NCI-H1930 (cell line): ENCODE measurements around the gene ECHS1.
"Not testable (repeated sequence)": the region's sequence is repeated elsewhere in the genome, so short reads cannot be mapped to it uniquely, and the experiment has no call there.

Experiments used
- DNase-seq, 2 experiments: peaks; one replicate each; lab custom pipeline; 2025; lab: John Stamatoyannopoulos, UW

ECHS1 gene

DNA sequence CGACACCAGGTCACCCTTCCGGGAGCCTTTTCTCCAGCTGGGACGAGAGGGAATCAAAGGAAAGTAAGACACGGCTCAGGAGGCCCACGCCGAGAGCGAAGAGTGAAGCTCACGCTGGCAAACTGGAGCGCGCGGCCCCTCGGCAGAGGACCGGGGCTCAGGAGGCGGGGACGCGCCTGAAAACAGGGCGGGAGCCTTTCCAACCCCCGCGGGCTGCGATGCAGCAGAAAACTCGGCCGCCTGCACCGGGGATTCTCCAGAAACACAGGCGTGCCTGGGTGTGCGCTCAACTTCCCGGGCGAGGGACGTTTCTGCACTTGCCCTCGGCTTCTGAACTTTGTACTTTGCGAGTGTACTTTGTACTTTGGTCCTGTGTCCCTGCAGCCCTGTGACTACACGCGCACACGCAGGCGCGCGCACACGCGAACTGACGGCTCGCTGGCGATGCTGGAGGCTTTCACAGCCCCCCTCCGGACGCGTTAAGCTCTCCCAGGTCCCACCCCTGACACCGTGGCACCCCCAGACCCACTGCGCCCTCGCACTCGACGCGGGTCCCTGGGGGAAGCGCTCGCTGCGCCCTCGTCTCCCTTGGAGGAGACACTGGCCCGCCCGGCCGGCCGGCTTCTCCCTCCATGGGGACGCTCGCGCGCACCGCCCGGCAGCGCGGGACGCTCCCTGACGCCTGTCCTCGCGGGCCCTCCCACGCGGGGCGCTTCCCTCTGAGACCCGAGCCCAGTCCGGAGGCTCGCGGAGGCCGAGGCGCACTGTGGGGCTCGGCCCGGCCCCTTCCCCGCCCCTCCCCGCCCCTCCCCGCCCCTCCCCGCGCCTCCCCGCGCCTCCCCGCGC lies 5.3 kb upstream of the ECHS1 start:
- no peak for DNase-seq

GRCh38 chr10:133377818-133378250 lies 4.7 kb upstream of the ECHS1 start:
- no peak for DNase-seq

DNA sequence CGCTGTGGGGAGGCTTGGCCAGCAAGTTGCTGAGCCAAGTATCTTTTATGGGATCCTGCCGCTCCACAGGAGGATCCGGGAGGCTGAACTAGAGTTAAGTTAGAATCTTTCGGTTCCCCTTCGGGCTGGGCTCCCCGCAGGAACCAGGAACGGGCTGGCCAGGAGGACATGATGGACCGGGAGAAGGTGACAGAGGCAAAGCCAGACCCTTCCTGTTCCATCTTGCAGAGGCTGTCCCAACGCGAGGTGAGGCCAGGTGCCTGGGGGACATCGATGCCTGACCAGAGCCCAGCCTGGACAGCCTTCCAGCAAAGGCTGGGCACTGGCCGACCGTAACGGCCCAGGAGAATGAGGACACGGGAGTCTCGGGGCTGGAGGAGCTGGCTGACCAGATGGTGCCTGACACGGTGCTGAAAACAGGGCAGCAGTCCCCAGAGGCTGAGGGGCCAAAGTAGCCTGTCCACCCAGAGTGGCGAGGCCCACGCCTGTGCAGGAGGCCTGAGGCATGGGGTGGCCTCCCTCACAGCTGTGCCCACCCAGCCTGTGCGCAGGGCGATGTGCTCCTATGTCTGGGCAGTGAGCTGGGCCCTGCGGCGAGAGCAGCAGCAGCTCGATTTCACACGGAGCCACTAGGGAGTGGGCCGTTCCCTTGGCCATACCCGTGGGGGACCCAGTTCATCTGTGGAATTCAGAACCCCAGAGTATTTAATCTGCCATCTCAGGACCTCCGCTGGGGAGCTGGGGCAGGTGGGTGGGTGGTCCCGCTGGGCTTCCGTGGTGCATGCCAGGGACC lies 4.1 kb upstream of the ECHS1 start:
- no peak for DNase-seq

GRCh38 chr10:133376183-133376582 lies 3.0 kb upstream of the ECHS1 start:
- not testable (repeated sequence) for DNase-seq

DNA sequence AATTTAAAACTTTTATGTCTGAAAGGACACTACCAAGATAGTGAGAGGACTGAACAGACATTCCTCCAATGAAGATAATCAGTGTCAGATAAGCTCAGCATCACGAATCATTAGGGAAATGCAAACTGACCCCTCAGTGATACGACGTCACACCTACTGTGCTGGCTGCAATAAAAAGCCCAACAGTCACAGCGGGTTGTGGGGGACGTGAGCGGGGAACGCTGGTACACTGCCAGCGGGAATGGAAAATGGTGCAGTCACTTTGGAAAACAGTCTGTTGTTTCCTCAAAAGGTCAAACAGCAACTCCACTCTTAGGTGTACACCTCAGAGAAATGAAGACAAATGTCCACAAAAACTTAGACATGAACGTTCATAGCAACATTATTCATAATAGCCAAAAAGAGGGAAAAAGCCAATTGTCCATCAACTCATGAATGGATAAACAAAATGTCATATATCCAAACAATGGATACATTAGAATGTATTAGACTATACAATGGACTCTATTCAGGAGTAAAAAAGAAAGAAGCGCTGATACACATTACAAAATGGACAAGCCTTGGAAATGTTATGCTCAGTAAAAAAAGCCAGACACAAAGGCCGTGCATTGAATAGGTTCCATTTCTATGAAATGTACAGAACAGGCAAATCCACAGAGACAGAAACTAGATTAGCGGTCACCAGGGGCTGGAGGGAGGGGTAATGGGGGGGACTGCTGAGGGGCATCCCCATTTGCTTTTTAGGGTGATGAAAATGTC lies 2.4 kb upstream of the ECHS1 start:
- DNase-seq: no peak

- DNase-seq: no peak
Observed at GRCh38 chr10:133372507-133372906, 647 bp downstream of the ECHS1 start.

GRCh38 chr10:133370030-133370786 lies 2.9 kb downstream of the ECHS1 start:
- no peak for DNase-seq

DNA sequence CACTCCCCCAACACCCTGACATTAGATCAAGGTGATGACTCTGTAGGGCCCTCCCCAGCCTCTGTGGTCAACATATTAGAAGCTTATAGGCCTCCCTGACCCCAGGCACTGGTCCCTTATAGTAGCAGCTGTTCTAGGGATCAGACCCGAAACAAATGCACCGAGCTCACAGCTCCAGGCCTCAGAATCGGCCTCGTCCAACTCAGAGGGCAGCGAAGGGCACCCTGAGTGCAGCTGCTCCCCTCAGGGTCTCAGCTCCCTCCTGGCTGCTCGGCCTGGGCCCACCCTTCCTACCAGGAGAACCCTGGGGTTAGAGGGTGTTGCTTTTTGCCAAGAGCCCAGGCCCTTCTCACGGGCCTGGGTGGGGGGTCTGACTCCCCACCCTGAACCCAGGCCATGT lies 5.0 kb downstream of the ECHS1 start:
- no peak for DNase-seq

- not testable (repeated sequence) for DNase-seq
Observed at GRCh38 chr10:133367461-133367860, 5.7 kb downstream of the ECHS1 start.

- DNase-seq: no peak
Observed at GRCh38 chr10:133366751-133367150, 6.4 kb downstream of the ECHS1 start.

- no peak for DNase-seq
Observed at GRCh38 chr10:133366130-133366478, 7.0 kb downstream of the ECHS1 start.

DNA sequence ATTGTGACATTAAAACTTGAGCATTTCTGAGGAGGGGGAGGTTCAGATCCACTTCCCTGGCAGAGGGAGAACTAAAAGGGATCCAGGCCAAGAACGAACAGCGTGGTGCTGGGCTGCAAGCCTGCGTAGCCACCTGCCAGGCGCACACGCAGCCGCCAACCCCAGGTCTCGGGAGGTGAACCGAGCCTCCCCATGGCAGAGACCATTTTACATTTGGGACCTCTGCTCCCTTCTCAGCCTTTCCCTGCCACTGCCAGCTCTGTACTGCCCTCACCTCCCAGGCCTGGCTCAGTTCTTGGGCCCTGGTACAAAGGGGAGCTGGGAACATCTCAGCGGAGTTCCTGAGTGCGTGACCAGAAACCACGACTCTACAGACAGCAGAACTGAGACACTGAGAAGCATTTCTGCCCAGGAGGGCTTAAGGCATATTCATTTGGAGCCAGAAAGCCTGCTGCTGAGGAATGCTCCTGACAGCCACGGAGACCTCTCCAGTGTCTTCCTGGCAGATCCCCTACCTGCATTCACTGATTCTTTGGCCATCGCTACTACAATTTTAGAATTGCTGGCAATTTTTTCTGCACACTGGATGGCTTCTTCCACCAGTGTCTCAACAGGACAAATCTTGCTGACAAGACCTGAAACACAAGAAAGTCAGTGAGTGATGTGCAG lies 7.6 kb downstream of the ECHS1 start:
- no peak for DNase-seq

- no peak for DNase-seq
Observed at GRCh38 chr10:133364645-133365431, 8.3 kb downstream of the ECHS1 start.

DNA sequence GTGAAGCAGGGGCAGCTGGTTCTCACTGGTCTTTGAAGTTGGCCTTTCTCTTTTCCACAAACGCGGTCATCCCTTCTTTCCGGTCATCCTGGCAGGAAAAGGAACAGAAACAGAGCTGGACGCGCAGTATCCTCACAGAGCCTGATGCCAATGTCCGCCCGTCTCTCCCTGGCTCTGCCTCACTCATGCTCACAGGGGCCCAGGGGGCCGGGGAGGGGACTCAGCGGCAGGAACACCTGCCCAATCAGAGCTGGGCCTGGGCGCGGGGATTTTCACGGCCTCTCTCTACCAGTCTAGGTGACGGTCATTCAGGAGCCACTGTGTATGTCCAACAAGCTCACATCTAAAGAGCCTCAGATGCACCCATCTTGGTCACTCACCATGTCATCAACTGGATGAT lies 10.3 kb downstream of the ECHS1 start:
- DNase-seq: no peak

DNA sequence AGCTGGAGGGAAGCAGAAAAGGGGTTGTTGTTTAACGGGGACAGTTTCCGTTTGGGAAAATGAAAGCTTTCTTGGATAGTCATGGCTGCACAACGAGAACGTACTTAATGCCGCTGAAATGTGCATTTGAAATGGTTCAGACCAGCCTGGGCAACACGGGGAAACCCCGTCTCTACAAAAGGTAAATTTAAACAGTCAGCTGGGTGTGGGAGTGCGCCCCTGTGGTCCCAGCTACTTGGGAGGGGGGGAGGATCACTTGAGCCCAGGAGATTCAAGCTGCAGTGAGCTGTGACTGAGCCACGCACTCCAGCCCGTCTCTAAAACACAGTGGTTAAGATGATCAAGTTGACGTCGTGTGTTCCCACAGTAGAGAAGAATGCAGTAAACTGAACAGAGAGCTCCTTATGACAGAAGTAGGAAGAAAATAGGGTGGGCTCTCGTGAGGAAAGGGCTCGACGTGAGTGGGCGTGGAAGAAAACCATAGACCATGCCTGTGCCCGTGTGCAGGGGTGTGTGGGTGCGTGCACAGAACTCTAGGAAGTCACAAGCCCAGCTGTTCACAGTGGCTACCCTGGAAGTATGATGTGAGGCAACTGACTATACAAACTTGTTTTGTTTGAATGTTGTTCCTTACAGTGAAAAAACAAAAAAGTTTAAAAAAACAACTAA lies 11.2 kb downstream of the ECHS1 start:
- DNase-seq: no peak

DNA sequence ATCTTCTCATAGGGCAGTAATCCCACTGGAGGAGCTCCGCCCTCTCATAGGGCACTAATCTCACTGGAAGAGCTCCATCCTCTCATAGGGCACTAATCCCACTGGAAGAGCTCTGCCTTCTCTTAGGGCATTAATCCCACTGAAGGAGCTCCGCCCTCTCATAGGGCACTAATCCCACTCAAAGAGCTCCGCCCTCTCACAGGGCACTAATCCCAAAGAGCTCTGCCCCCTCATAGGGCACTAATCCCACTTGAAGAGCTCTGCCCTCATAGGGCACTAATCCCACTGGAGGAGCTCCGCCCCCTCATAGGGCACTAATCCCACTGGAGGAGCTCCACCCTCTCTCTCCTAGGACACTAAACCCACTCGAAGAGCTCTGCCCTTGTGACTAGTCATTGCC lies 11.9 kb downstream of the ECHS1 start:
- DNase-seq: no peak

GRCh38 chr10:133359972-133360610 lies 13.1 kb downstream of the ECHS1 start:
- no peak for DNase-seq

DNA sequence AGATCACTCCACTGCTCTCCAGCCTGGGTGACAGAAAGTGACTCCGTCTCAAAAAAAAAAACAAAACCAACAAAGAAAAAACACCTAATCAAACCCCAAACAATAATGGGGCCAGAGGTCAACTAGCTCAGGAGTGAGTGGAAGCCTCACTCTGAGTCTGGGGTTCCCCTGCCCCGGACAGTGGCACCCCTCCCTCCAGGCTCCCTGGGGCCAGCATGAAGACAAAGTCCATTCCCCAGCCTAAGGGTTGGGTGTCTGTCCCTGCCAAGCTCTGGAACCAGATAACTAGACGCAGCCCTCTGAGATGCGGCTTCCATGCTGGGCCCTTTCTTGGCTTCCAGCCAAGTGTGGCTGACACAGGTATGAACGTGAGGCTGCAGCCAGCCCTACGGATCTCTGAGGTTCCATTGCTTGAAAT lies 13.6 kb downstream of the ECHS1 start:
- no peak for DNase-seq

- DNase-seq: no peak
Observed at GRCh38 chr10:133358925-133359310, 14.2 kb downstream of the ECHS1 start.
